ENCODE measurements around the gene MPDZ.

MPDZ gene

GRCh38 chr9:13165236-13165945, 114.1 kb downstream of the MPDZ start:
- Histone ChIP-seq H3K27ac (replicated peaks) (no peak overlapping the region), H3K4me3 (replicated peaks; ENCODE audit: insufficient read depth, low read length) (no peak overlapping the region), H3K27me3 (ENCODE audit: insufficient read depth, poor library complexity, severe bottlenecking) (no peaks in the 10 kb centered on the region)
- TF ChIP-seq SPI1 (IDR thresholded peaks at IDR 0.05; ENCODE audit: borderline replicate concordance, low read depth) (no peak), REST (IDR thresholded peaks at IDR 0.05; ENCODE audit: insufficient replicate concordance, low read depth) (no peak), GABPA (IDR thresholded peaks at IDR 0.05; ENCODE audit: low read depth) (no peak), POLR2AphosphoS5 (IDR thresholded peaks at IDR 0.05; ENCODE audit: low read depth) (no peak), CTCF (IDR thresholded peaks at IDR 0.05; ENCODE audit: insufficient read depth, low read length) (no peak)
- DNase-seq (ENCODE audit: low read depth in 1 of 2, low spot score in 1 of 2) = no peak

DNA sequence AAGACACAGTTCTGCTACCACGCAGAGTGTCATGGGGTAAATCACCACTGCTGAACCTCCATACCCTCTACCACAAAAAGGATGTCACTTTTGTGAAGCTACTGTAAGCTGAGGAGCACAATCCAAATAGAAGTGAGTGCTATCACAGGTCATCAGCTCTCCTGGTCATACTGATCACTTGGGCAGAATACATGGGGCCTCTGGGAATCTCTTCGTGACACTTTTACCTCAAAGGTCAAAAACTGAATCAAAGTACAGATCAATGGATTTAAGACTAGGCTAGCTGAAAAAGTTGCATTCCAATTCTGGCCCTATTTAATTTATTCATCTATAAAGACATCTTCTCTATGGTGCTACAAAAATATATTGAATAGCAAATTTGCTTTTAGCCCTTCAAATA, 115.5 kb downstream of the MPDZ start:
- Histone ChIP-seq H3K27ac (replicated peaks) (no peak overlapping the region), H3K27me3 (ENCODE audit: insufficient read depth, poor library complexity, severe bottlenecking) (no peaks in the 10 kb centered on the region), H3K4me3 (replicated peaks; ENCODE audit: insufficient read depth, low read length) (no peak overlapping the region)
- TF ChIP-seq REST (IDR thresholded peaks at IDR 0.05; ENCODE audit: insufficient replicate concordance, low read depth) = no peak
- TF ChIP-seq SPI1 (IDR thresholded peaks at IDR 0.05; ENCODE audit: borderline replicate concordance, low read depth) = no peak
- no peak for TF ChIP-seq CTCF (IDR thresholded peaks at IDR 0.05; ENCODE audit: insufficient read depth, low read length)
- TF ChIP-seq GABPA (IDR thresholded peaks at IDR 0.05; ENCODE audit: low read depth) = no peak
- TF ChIP-seq POLR2AphosphoS5 (IDR thresholded peaks at IDR 0.05; ENCODE audit: low read depth) = no peak
- DNase-seq (ENCODE audit: low read depth in 1 of 2, low spot score in 1 of 2) = no peak

DNA sequence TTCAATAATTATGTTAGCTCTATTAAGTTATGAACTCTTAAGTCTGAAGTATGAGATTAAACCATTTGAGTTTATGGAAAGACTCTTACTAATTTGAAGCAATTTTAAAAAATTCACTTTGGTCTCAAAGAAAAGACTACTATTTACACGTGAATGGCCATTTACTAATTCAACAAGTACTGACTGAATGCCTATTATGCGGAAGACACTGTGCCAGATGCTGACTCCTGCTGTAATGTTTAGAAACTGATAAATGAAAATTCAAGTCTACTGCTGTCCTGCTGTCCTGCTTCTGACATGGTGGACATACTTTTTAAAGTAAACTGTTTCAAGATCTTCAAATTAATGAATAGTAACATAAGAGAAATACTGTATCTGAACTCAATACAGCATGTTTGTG, 116.2 kb downstream of the MPDZ start:
- H3K27ac ChIP-seq (replicated peaks) = no peak overlapping the region
- no peak overlapping the region for H3K4me3 ChIP-seq (replicated peaks; ENCODE audit: insufficient read depth, low read length)
- H3K27me3 ChIP-seq (ENCODE audit: insufficient read depth, poor library complexity, severe bottlenecking) = no peaks in the 10 kb centered on the region
- no peak for TF ChIP-seq REST (IDR thresholded peaks at IDR 0.05; ENCODE audit: insufficient replicate concordance, low read depth)
- TF ChIP-seq CTCF (IDR thresholded peaks at IDR 0.05; ENCODE audit: insufficient read depth, low read length) = no peak
- no peak for TF ChIP-seq POLR2AphosphoS5 (IDR thresholded peaks at IDR 0.05; ENCODE audit: low read depth)
- no peak for TF ChIP-seq GABPA (IDR thresholded peaks at IDR 0.05; ENCODE audit: low read depth)
- no peak for TF ChIP-seq SPI1 (IDR thresholded peaks at IDR 0.05; ENCODE audit: borderline replicate concordance, low read depth)
- DNase-seq (ENCODE audit: low read depth in 1 of 2, low spot score in 1 of 2) = no peak

All from HL-60 (cell line).